HepG2 (cell line): Measurements from ENCODE around the gene MYO1E.

Experiments used
- CHCHD3 ChIP-seq: sonication (generic); formaldehyde crosslinking; IDR thresholded peaks from 2 replicates; pipeline ENCODE4 v1.8.0; 2022; ENCODE audit warnings: mild to moderate bottlenecking, missing genetic modification reagents, moderate library complexity
- CREB1 ChIP-seq, 2 experiments: fragments of 450-650 bp in 1 of 2; IDR thresholded peaks; 2 replicates each; pipeline ENCODE4 v1.6.1; 2016 to 2017; ENCODE audit warnings: control low read depth in 1 of 2, mild to moderate bottlenecking in 1 of 2, missing compliant biosample characterization in 1 of 2, missing genetic modification characterization in 1 of 2
- MTA3 ChIP-seq: sonication (generic); formaldehyde crosslinking; IDR thresholded peaks from 2 replicates; pipeline ENCODE4 v1.4.0; 2020; ENCODE audit warnings: missing genetic modification reagents
- POLR2A ChIP-seq, 2 experiments: IDR thresholded peaks; 2 replicates each; pipeline ENCODE4 v1.6.1; 2011; ENCODE audit warnings: low read depth in 2 of 2, low read length in 2 of 2, mild to moderate bottlenecking in 1 of 2, moderate library complexity in 1 of 2; ENCODE audit not compliant: insufficient read depth in 1 of 2
- SMAD3 ChIP-seq: sonication (generic); formaldehyde crosslinking; IDR thresholded peaks from 2 replicates; pipeline ENCODE4 v1.4.0; 2020; ENCODE audit warnings: missing genetic modification reagents
- TOPORS ChIP-seq: sonication (generic); formaldehyde crosslinking; IDR thresholded peaks from 2 replicates; pipeline ENCODE4 v1.8.0; 2023; ENCODE audit warnings: mild to moderate bottlenecking, missing genetic modification reagents
- ZBTB38 ChIP-seq: sonication (generic); formaldehyde crosslinking; IDR thresholded peaks from 2 replicates; pipeline ENCODE4 v1.5.1; 2020; ENCODE audit warnings: mild to moderate bottlenecking, missing genetic modification reagents
- TF ChIP-seq, protein P1 (sequence below): sonication (generic); formaldehyde crosslinking; IDR thresholded peaks from 2 replicates; pipeline ENCODE4 v1.5.0; 2020; ENCODE audit warnings: mild to moderate bottlenecking, missing genetic modification reagents, moderate library complexity

DNA sequence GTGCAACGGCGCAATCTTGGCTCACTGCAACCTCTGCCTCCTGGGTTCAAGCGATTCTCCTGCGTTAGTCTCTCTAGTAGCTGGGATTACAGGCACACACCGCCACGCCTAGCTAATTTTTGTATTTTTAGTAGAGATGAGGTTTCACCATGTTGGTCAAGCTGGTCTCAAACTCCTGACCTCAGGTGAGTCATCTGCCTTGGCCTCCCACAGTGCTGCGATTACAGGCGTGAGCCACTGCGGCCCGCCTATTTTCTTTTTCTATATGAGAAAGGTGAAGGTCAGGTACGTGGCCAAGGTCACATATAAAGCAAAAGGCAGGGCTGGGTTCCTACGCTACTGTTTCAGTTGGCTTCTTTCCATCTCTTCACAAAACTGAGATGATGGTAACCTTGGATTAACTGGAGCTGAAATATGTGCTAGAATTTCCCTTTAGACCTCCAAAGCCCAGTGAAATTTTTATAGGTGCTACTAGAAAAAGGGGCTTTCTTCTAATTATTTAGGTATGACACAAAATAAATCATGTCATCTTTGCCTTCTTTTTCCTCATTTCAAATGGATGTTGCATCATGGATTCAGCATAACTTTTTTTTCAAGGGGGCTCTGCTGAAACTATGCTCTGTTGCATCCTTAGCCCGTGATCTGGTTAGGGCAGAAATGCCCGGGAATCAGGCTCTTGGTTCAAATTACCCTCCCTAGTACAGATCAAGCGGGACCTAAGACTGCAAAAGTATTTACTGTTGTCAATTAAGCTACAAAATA, 68.5 kb downstream of the MYO1E start:
- no peak for TF ChIP-seq CHCHD3 (CRISPR knock-in tag)
- TF ChIP-seq, protein P1, sequence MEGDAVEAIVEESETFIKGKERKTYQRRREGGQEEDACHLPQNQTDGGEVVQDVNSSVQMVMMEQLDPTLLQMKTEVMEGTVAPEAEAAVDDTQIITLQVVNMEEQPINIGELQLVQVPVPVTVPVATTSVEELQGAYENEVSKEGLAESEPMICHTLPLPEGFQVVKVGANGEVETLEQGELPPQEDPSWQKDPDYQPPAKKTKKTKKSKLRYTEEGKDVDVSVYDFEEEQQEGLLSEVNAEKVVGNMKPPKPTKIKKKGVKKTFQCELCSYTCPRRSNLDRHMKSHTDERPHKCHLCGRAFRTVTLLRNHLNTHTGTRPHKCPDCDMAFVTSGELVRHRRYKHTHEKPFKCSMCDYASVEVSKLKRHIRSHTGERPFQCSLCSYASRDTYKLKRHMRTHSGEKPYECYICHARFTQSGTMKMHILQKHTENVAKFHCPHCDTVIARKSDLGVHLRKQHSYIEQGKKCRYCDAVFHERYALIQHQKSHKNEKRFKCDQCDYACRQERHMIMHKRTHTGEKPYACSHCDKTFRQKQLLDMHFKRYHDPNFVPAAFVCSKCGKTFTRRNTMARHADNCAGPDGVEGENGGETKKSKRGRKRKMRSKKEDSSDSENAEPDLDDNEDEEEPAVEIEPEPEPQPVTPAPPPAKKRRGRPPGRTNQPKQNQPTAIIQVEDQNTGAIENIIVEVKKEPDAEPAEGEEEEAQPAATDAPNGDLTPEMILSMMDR (CRISPR knock-in tag) = no peak
- no peak for TF ChIP-seq MTA3 (CRISPR knock-in tag)
- no peak for TF ChIP-seq SMAD3 (CRISPR knock-in tag)
- TF ChIP-seq POLR2A (IDR thresholded peaks at IDR 0.05; ENCODE audit: insufficient read depth in 1 of 2, low read depth in 2 of 2, low read length in 2 of 2) = no peak
- no peak for TF ChIP-seq CREB1 (IDR thresholded peaks at IDR 0.05)
- TF ChIP-seq CREB1 (CRISPR knock-in tag; IDR thresholded peaks at IDR 0.05) = no peak
- TF ChIP-seq TOPORS (CRISPR knock-in tag) = no peak
- no peak for TF ChIP-seq ZBTB38 (CRISPR knock-in tag)
